ENCODE measurements around the gene TOP1. TPM values are rescaled to one million over a fixed set of nuclear protein-coding genes. Genes with fewer than 3 reads are reported as not detected.

Gene TOP1
- total RNA-seq, 4 donors from 2014 or later = 23.1 to 49.9 (median 31.6) TPM

GRCh38 chr20:41050361-41051008 is 21.9 kb downstream of the TOP1 start:
- no peaks in the 10 kb centered on the region for H3K27me3 ChIP-seq
- no peaks in the 10 kb centered on the region for H3K36me3 ChIP-seq
- peak overlapping the region in 3 of 4 donors; percentile 18 to 61 (median 24) for H3K27ac ChIP-seq
- no peaks in the 10 kb centered on the region for H3K9me3 ChIP-seq
- peaks cover 52 to 98% (median 79%) of the 10 kb centered on the region in 3 donors for H3K4me1 ChIP-seq
- WGBS, 2 donors = 22 to 33% methylated on average over 1 of the region's 1 CpG
- DNase-seq = no peak
- no peak for TF ChIP-seq CTCF (IDR thresholded peaks at IDR 0.05)
- no peak for TF ChIP-seq POLR2A (IDR thresholded peaks at IDR 0.05)
- H3K4me3 ChIP-seq = no peak overlapping the region
- intact Hi-C loops (cut with DNase I) = no loop called here

- H3K4me3 ChIP-seq = no peak overlapping the region
- TF ChIP-seq CTCF (IDR thresholded peaks at IDR 0.05) = no peak
- no peak for TF ChIP-seq POLR2A (IDR thresholded peaks at IDR 0.05)
- H3K36me3 ChIP-seq = no peaks in the 10 kb centered on the region
- no peaks in the 10 kb centered on the region for H3K27me3 ChIP-seq
- no peaks in the 10 kb centered on the region for H3K9me3 ChIP-seq
- intact Hi-C loops (cut with DNase I) = no loop called here
- DNase-seq = no peak
- 67 to 73% methylated on average over 5 of the region's 5 CpGs for WGBS, 2 donors
- H3K4me1 ChIP-seq = peaks cover 48 to 97% (median 74%) of the 10 kb centered on the region in 3 donors
- peak overlapping the region in 3 of 4 donors; percentile 18 to 24 (median 20) for H3K27ac ChIP-seq
Measured at GRCh38 chr20:41051009-41051825, 22.6 kb downstream of the TOP1 start.

- Histone ChIP-seq H3K4me1 (peaks cover 32 to 95% (median 57%) of the 10 kb centered on the region in 3 donors), H3K27ac (peak overlapping the region in 1 of 4 donors; percentile 7), H3K27me3 (no peaks in the 10 kb centered on the region), H3K4me3 (no peak overlapping the region), H3K36me3 (no peaks in the 10 kb centered on the region), H3K9me3 (no peaks in the 10 kb centered on the region)
- DNase-seq = no peak
- no peak for TF ChIP-seq POLR2A (IDR thresholded peaks at IDR 0.05)
- TF ChIP-seq CTCF (IDR thresholded peaks at IDR 0.05) = no peak
- intact Hi-C loops (cut with DNase I) = no loop called here
- WGBS, 2 donors = 59 to 72% methylated on average over 6 of the region's 6 CpGs
Measured at GRCh38 chr20:41052742-41053419, 24.3 kb downstream of the TOP1 start.

GRCh38 chr20:41054070-41054846 is 25.6 kb downstream of the TOP1 start:
- DNase-seq = no peak
- TF ChIP-seq CTCF (IDR thresholded peaks at IDR 0.05) (no peak), POLR2A (IDR thresholded peaks at IDR 0.05) (no peak)
- Histone ChIP-seq H3K4me1 (peaks cover 23 to 91% (median 46%) of the 10 kb centered on the region in 3 donors), H3K36me3 (no peaks in the 10 kb centered on the region), H3K27me3 (no peaks in the 10 kb centered on the region), H3K9me3 (no peaks in the 10 kb centered on the region), H3K27ac (no peak overlapping the region), H3K4me3 (no peak overlapping the region)
- WGBS, 2 donors = 91 to 96% methylated on average over 7 to 10 of the region's 10 CpGs
- intact Hi-C loops (cut with DNase I) = no loop called here
